Body of pancreas (tissue), 4 donors: ENCODE data around the gene BCL6.

Experiments used
- POLR2A ChIP-seq, 3 donors: fragments of 450-650 bp; IDR thresholded peaks; one replicate each; pipeline ENCODE4 v1.6.1; 2016; ENCODE audit warnings: antibody characterized with exemption in 3 of 3, mild to moderate bottlenecking in 2 of 3
- TF ChIP-seq, protein P1 (sequence below), 7 experiments: fragments of 450-650 bp in 4 of 7; fragments of 200-600 bp in 3 of 7; sonication (generic) in 3 of 7; IDR thresholded peaks; one replicate each; pipeline ENCODE4 v1.5.1; 2016 to 2019; ENCODE audit warnings: antibody characterized with exemption in 7 of 7

DNA sequence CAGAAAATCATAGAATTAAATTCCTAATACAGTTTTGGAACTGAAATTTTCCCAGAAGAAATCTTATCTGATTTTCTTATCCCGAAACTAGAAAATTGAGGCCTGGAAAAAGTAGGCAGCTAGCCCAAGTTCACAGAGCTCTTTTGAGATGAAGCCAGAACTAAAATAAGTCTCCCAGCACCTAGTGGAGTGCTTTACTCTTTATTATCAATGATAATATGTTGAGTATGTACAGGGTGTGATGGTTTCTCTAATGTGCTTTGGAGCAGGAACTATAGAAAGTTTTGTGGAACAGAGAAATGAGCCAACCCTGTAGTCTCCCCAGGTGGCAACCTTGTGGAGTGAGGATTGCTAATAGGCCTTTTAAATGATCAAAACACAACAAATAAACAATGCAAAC, 30.3 kb upstream of the BCL6 start:
- TF ChIP-seq POLR2A (IDR thresholded peaks at IDR 0.05) = no peak
- TF ChIP-seq, protein P1, sequence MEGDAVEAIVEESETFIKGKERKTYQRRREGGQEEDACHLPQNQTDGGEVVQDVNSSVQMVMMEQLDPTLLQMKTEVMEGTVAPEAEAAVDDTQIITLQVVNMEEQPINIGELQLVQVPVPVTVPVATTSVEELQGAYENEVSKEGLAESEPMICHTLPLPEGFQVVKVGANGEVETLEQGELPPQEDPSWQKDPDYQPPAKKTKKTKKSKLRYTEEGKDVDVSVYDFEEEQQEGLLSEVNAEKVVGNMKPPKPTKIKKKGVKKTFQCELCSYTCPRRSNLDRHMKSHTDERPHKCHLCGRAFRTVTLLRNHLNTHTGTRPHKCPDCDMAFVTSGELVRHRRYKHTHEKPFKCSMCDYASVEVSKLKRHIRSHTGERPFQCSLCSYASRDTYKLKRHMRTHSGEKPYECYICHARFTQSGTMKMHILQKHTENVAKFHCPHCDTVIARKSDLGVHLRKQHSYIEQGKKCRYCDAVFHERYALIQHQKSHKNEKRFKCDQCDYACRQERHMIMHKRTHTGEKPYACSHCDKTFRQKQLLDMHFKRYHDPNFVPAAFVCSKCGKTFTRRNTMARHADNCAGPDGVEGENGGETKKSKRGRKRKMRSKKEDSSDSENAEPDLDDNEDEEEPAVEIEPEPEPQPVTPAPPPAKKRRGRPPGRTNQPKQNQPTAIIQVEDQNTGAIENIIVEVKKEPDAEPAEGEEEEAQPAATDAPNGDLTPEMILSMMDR (IDR thresholded peaks at IDR 0.05) = no peak
